Neural progenitor cell (in vitro differentiated cells): ENCODE measurements around the gene FREM1.

Source experiments
- EZH2phosphoT487 ChIP-seq: fragments of 200-600 bp; sonication (generic); IDR thresholded peaks from 2 replicates; pipeline ENCODE4 v1.6.1; 2017; ENCODE audit warnings: antibody characterized with exemption
- TF ChIP-seq, protein P1 (sequence below): fragments of 200-600 bp; sonication (generic); IDR thresholded peaks from 2 replicates; pipeline ENCODE4 v1.5.1; 2017; ENCODE audit warnings: antibody characterized with exemption, mild to moderate bottlenecking

DNA sequence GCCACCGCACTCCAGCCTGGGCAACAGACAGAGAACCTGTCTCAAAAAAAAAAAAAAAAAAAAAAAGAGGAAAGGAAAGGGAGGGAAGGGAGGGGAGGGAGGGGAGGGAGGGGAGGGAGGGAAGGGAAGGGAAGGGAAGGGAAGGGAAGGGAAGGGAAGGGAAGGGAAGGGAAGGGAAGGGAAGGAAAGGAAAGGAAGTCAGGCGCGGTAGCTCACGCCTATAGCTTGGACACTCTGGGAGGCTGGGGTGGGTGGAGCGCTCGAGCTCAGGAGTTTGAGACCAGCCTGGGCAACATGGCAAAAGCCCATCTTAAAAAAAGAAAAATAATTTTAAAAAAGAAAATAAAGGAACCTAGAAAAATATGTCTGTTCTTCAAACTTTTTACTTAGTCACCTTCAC, 131.7 kb downstream of the FREM1 start:
- TF ChIP-seq, protein P1, sequence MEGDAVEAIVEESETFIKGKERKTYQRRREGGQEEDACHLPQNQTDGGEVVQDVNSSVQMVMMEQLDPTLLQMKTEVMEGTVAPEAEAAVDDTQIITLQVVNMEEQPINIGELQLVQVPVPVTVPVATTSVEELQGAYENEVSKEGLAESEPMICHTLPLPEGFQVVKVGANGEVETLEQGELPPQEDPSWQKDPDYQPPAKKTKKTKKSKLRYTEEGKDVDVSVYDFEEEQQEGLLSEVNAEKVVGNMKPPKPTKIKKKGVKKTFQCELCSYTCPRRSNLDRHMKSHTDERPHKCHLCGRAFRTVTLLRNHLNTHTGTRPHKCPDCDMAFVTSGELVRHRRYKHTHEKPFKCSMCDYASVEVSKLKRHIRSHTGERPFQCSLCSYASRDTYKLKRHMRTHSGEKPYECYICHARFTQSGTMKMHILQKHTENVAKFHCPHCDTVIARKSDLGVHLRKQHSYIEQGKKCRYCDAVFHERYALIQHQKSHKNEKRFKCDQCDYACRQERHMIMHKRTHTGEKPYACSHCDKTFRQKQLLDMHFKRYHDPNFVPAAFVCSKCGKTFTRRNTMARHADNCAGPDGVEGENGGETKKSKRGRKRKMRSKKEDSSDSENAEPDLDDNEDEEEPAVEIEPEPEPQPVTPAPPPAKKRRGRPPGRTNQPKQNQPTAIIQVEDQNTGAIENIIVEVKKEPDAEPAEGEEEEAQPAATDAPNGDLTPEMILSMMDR: no peak
- TF ChIP-seq EZH2phosphoT487: no peak
